Measurements from ENCODE around the gene TAF1C.

DNA sequence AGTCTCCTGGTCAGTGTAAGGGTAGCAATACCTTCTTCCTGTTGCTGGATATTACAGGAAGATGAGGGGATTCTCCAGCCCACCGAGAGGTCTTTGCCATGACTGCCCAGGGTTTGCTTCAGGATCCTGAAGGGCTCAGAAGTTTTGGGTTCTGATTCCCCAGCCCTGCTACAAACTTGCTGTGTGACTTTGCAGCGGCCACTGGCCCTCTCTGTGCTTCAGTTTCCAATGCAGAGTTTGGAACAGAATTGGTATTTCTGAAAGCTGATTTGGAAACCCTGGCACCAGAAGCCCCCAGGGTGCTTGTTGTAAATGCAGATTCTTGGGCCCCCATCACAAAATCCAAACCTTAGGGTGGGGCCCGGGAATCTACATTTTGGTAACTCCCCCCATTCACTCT lies 38.3 kb upstream of the TAF1C start:
- no peak for TF ChIP-seq CTCF (IDR thresholded peaks at IDR 0.05)
- no peak for TF ChIP-seq RAD21 (conservative IDR thresholded peaks at IDR 0.05 in 1 of 2, IDR thresholded peaks at IDR 0.05 in 1 of 2)
- TF ChIP-seq CEBPB (IDR thresholded peaks at IDR 0.05), result no peak
- TF ChIP-seq NFE2L2 (conservative IDR thresholded peaks at IDR 0.05; ENCODE audit: low read length), result no peak
- no peak for TF ChIP-seq EP300 (IDR thresholded peaks at IDR 0.05)
- TF ChIP-seq SREBF2 (IDR thresholded peaks at IDR 0.05), result no peak
- no peak for TF ChIP-seq NR3C1 (IDR thresholded peaks at IDR 0.05)
- no peak for TF ChIP-seq HMGXB4 (CRISPR knock-in tag; IDR thresholded peaks at IDR 0.05; ENCODE audit: borderline replicate concordance)
- no peak for TF ChIP-seq TFCP2L1 (CRISPR knock-in tag; IDR thresholded peaks at IDR 0.05)
- no peak for TF ChIP-seq POLR2A (IDR thresholded peaks at IDR 0.05; ENCODE audit: low read length)
- TF ChIP-seq USF2 (IDR thresholded peaks at IDR 0.05), result no peak
- no peak for TF ChIP-seq NPAS2 (CRISPR knock-in tag; IDR thresholded peaks at IDR 0.05; ENCODE audit: borderline replicate concordance)
